ENCODE data around the gene ANAPC5.

The ANAPC5 gene

GRCh38 chr12:121278169-121279070, 73.8 kb downstream of the ANAPC5 start:
- Mint-ChIP-seq H3K4me1 (ENCODE audit: low read depth) (peaks cover 7% of the 10 kb centered on the region), H3K27ac (no peak overlapping the region), H3K27me3 (no peaks in the 10 kb centered on the region), H3K4me3 (no peak overlapping the region), H3K36me3 (peaks cover 3% of the 10 kb centered on the region), H3K9me3 (ENCODE audit: low read depth) (no peaks in the 10 kb centered on the region)

DNA sequence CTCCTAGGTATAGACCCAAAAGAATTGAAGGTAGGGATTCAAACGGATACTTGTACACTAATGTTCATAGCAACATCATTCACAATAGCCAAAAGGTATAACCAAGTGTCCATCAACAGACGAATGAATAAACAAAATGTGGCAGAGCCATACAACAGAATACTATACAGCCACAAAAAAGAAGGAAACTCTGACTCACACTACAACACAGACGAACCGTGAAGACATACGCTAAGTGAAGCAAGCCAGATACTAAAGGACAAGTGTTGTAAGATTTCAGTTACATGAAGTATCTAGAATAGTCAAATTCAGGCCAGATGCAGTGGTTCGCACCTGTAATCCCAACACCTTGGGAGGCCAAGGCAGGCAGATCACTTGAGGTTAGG, 74.8 kb downstream of the ANAPC5 start:
- Mint-ChIP-seq H3K36me3 (peaks cover 7% of the 10 kb centered on the region), H3K4me1 (ENCODE audit: low read depth) (peaks cover 9% of the 10 kb centered on the region), H3K27me3 (no peaks in the 10 kb centered on the region), H3K27ac (no peak overlapping the region), H3K4me3 (no peak overlapping the region), H3K9me3 (ENCODE audit: low read depth) (no peaks in the 10 kb centered on the region)

GRCh38 chr12:121274036-121274763, 78.0 kb downstream of the ANAPC5 start:
- H3K9me3 Mint-ChIP-seq (ENCODE audit: low read depth) = no peaks in the 10 kb centered on the region
- peaks cover 9% of the 10 kb centered on the region for H3K36me3 Mint-ChIP-seq
- no peaks in the 10 kb centered on the region for H3K27me3 Mint-ChIP-seq
- H3K4me3 Mint-ChIP-seq = no peak overlapping the region
- no peak overlapping the region for H3K27ac Mint-ChIP-seq
- peaks cover 9% of the 10 kb centered on the region for H3K4me1 Mint-ChIP-seq (ENCODE audit: low read depth)

GRCh38 chr12:121273364-121273896, 78.8 kb downstream of the ANAPC5 start:
- H3K4me3 Mint-ChIP-seq = no peak overlapping the region
- H3K27me3 Mint-ChIP-seq = no peaks in the 10 kb centered on the region
- peaks cover 9% of the 10 kb centered on the region for H3K4me1 Mint-ChIP-seq (ENCODE audit: low read depth)
- no peaks in the 10 kb centered on the region for H3K9me3 Mint-ChIP-seq (ENCODE audit: low read depth)
- no peak overlapping the region for H3K27ac Mint-ChIP-seq
- peaks cover 9% of the 10 kb centered on the region for H3K36me3 Mint-ChIP-seq

- H3K27ac Mint-ChIP-seq = no peak overlapping the region
- H3K27me3 Mint-ChIP-seq = no peaks in the 10 kb centered on the region
- H3K36me3 Mint-ChIP-seq = peaks cover 6% of the 10 kb centered on the region
- peaks cover under 1% of the 10 kb centered on the region for H3K4me1 Mint-ChIP-seq (ENCODE audit: low read depth)
- H3K9me3 Mint-ChIP-seq (ENCODE audit: low read depth) = no peaks in the 10 kb centered on the region
- no peak overlapping the region for H3K4me3 Mint-ChIP-seq
These were observed 84.4 kb downstream of the ANAPC5 start for GRCh38 chr12:121267822-121268221.

- H3K36me3 Mint-ChIP-seq = peaks cover 9% of the 10 kb centered on the region
- no peaks in the 10 kb centered on the region for H3K4me1 Mint-ChIP-seq (ENCODE audit: low read depth)
- no peaks in the 10 kb centered on the region for H3K27me3 Mint-ChIP-seq
- H3K4me3 Mint-ChIP-seq = no peak overlapping the region
- H3K9me3 Mint-ChIP-seq (ENCODE audit: low read depth) = no peaks in the 10 kb centered on the region
- H3K27ac Mint-ChIP-seq = no peak overlapping the region
These were observed 87.2 kb downstream of the ANAPC5 start for GRCh38 chr12:121264951-121265515.

- no peaks in the 10 kb centered on the region for H3K27me3 Mint-ChIP-seq
- peaks cover 9% of the 10 kb centered on the region for H3K36me3 Mint-ChIP-seq
- H3K4me3 Mint-ChIP-seq = no peak overlapping the region
- H3K4me1 Mint-ChIP-seq (ENCODE audit: low read depth) = no peaks in the 10 kb centered on the region
- no peak overlapping the region for H3K27ac Mint-ChIP-seq
- H3K9me3 Mint-ChIP-seq (ENCODE audit: low read depth) = no peaks in the 10 kb centered on the region
These were observed 88.1 kb downstream of the ANAPC5 start for GRCh38 chr12:121264135-121264534.

GRCh38 chr12:121263206-121263935, 88.8 kb downstream of the ANAPC5 start:
- no peak overlapping the region for H3K27ac Mint-ChIP-seq
- H3K4me1 Mint-ChIP-seq (ENCODE audit: low read depth) = no peaks in the 10 kb centered on the region
- no peaks in the 10 kb centered on the region for H3K9me3 Mint-ChIP-seq (ENCODE audit: low read depth)
- no peaks in the 10 kb centered on the region for H3K27me3 Mint-ChIP-seq
- H3K36me3 Mint-ChIP-seq = peaks cover 9% of the 10 kb centered on the region
- no peak overlapping the region for H3K4me3 Mint-ChIP-seq

- peaks cover 10% of the 10 kb centered on the region for H3K36me3 Mint-ChIP-seq
- no peaks in the 10 kb centered on the region for H3K4me1 Mint-ChIP-seq (ENCODE audit: low read depth)
- no peaks in the 10 kb centered on the region for H3K27me3 Mint-ChIP-seq
- H3K4me3 Mint-ChIP-seq = no peak overlapping the region
- no peak overlapping the region for H3K27ac Mint-ChIP-seq
- no peaks in the 10 kb centered on the region for H3K9me3 Mint-ChIP-seq (ENCODE audit: low read depth)
These were observed 90.8 kb downstream of the ANAPC5 start for GRCh38 chr12:121261398-121261797.

- no peak overlapping the region for H3K4me3 Mint-ChIP-seq
- peaks cover 14% of the 10 kb centered on the region for H3K36me3 Mint-ChIP-seq
- no peak overlapping the region for H3K27ac Mint-ChIP-seq
These were observed 92.1 kb downstream of the ANAPC5 start for GRCh38 chr12:121260091-121260490.

GRCh38 chr12:121259074-121259473, 93.1 kb downstream of the ANAPC5 start:
- no peaks in the 10 kb centered on the region for H3K27me3 Mint-ChIP-seq
- peaks cover 17% of the 10 kb centered on the region for H3K36me3 Mint-ChIP-seq
- H3K9me3 Mint-ChIP-seq (ENCODE audit: low read depth) = no peaks in the 10 kb centered on the region
- H3K4me3 Mint-ChIP-seq = no peak overlapping the region
- no peak overlapping the region for H3K27ac Mint-ChIP-seq
- H3K4me1 Mint-ChIP-seq (ENCODE audit: low read depth) = no peaks in the 10 kb centered on the region

More at GRCh38 chr12:121260091-121260490, 92.1 kb downstream of the ANAPC5 start:
- no peaks in the 10 kb centered on the region for H3K27me3 Mint-ChIP-seq
- no peaks in the 10 kb centered on the region for H3K4me1 Mint-ChIP-seq (ENCODE audit: low read depth)
- H3K9me3 Mint-ChIP-seq (ENCODE audit: low read depth) = no peaks in the 10 kb centered on the region
